Sigmoid colon (tissue), 4 donors: ENCODE data around the gene MLN.

Experiments used
- POLR2A ChIP-seq, 2 donors: fragments of 450-650 bp; IDR thresholded peaks; one replicate each; pipeline ENCODE4 v1.6.1; 2016; ENCODE audit warnings: antibody characterized with exemption in 2 of 2, mild to moderate bottlenecking in 2 of 2, moderate library complexity in 2 of 2
- POLR2AphosphoS5 ChIP-seq, 4 donors: sonication (generic); formaldehyde crosslinking; IDR thresholded peaks; one replicate each; pipeline ENCODE4 v1.6.1; 2017; ENCODE audit warnings: antibody characterized with exemption in 4 of 4
- TF ChIP-seq, protein P1 (sequence below), 4 experiments: fragments of 450-650 bp in 3 of 4; fragments of 200-600 bp in 1 of 4; IDR thresholded peaks; one replicate each; pipeline ENCODE4 v1.5.1; 2016 to 2019; ENCODE audit warnings: antibody characterized with exemption in 4 of 4, mild to moderate bottlenecking in 3 of 4, moderate library complexity in 2 of 4

DNA sequence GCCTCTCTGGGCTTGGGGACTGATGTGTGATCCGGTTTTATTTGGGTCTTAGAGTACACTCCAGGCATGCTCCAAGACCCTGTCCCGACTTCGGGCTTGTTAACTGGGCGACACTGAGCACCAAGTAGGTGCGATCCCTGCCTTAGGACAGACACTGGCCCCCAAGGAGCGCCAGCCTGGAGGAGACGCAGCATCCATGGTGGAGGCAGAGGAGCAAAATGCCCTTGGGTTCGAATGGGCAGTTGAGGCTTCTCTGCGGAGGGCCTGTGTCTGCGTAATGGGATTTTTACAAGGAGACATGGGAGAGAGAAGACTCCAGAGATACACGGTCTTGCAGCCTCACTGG lies 14.3 kb downstream of the MLN start:
- TF ChIP-seq POLR2A (IDR thresholded peaks at IDR 0.05) (no peak), POLR2AphosphoS5 (IDR thresholded peaks at IDR 0.05) (no peak)
- TF ChIP-seq, protein P1, sequence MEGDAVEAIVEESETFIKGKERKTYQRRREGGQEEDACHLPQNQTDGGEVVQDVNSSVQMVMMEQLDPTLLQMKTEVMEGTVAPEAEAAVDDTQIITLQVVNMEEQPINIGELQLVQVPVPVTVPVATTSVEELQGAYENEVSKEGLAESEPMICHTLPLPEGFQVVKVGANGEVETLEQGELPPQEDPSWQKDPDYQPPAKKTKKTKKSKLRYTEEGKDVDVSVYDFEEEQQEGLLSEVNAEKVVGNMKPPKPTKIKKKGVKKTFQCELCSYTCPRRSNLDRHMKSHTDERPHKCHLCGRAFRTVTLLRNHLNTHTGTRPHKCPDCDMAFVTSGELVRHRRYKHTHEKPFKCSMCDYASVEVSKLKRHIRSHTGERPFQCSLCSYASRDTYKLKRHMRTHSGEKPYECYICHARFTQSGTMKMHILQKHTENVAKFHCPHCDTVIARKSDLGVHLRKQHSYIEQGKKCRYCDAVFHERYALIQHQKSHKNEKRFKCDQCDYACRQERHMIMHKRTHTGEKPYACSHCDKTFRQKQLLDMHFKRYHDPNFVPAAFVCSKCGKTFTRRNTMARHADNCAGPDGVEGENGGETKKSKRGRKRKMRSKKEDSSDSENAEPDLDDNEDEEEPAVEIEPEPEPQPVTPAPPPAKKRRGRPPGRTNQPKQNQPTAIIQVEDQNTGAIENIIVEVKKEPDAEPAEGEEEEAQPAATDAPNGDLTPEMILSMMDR (IDR thresholded peaks at IDR 0.05), result no peak
